Tibial nerve (tissue), 4 donors: Measurements from ENCODE around the gene TTC28. TPM values are rescaled to one million over a fixed set of nuclear protein-coding genes. Genes with fewer than 3 reads are reported as not detected.
"Not testable (repeated sequence)": the region's sequence is repeated elsewhere in the genome, so short reads cannot be mapped to it uniquely, and the experiment has no call there.

Experiments used
- DNase-seq, 2 donors: peaks; one replicate each; pipeline ENCODE4 v3.0.0-alpha.2; 2019; ENCODE audit warnings: low spot score in 2 of 2
- H3K27ac ChIP-seq, 4 donors: fragments of 200-600 bp; sonication (generic) in 3 of 4; one replicate each; pipeline ENCODE4 v1.5.1; 2017 to 2019; ENCODE audit warnings: mild to moderate bottlenecking in 1 of 4
- H3K27me3 ChIP-seq, 2 donors: fragments of 200-600 bp; sonication (generic) in 1 of 2; one replicate each; pipeline versions ENCODE4 v1.5.1 to v1.6.0; 2017 to 2019
- H3K36me3 ChIP-seq, 3 donors: fragments of 200-600 bp; sonication (generic); one replicate each; pipeline ENCODE4 v1.5.1; 2018 to 2019
- H3K4me1 ChIP-seq, 4 donors: fragments of 200-600 bp; sonication (generic) in 3 of 4; one replicate each; pipeline ENCODE4 v1.5.1; 2017 to 2019
- H3K4me3 ChIP-seq, 4 donors: fragments of 200-600 bp; sonication (generic) in 3 of 4; one replicate each; pipeline ENCODE4 v1.5.1; 2017 to 2019; ENCODE audit warnings: mild to moderate bottlenecking in 1 of 4, moderate library complexity in 1 of 4
- H3K9me3 ChIP-seq, 4 donors: fragments of 200-600 bp; sonication (generic) in 3 of 4; one replicate each; pipeline ENCODE4 v1.5.1; 2017 to 2019
- CTCF ChIP-seq, 5 experiments: fragments of 200-600 bp in 3 of 5; fragments of 450-650 bp in 2 of 5; sonication (generic) in 3 of 5; IDR thresholded peaks; one replicate each; pipeline ENCODE4 v1.5.1; 2016 to 2019; ENCODE audit warnings: antibody characterized with exemption in 5 of 5, mild to moderate bottlenecking in 3 of 5, moderate library complexity in 2 of 5
- EP300 ChIP-seq, 2 donors: sonication (generic); formaldehyde crosslinking; IDR thresholded peaks; one replicate each; pipeline ENCODE4 v1.6.1; 2017; ENCODE audit warnings: antibody characterized with exemption in 2 of 2, mild to moderate bottlenecking in 1 of 2
- POLR2A ChIP-seq, 2 donors: fragments of 450-650 bp; IDR thresholded peaks; one replicate each; pipeline ENCODE4 v1.6.1; 2017; ENCODE audit warnings: antibody characterized with exemption in 2 of 2, mild to moderate bottlenecking in 2 of 2, moderate library complexity in 2 of 2
- WGBS, 2 donors: methylation state at CpG; one replicate each; pipeline ENCODE4 v1.1.5; 2018; 5-methylcytosine and 5-hydroxymethylcytosine counted together
- total RNA-seq, 4 donors: library from RNA; depleted of rRNA; stranded (reverse); fragments of >200 nt; gene quantifications; one replicate each; pipeline ENCODE4 v1.1.0, GENCODE V29; 2016

TTC28 gene
- total RNA-seq, 4 donors from 2014 or later, result 83.9 to 177 (median 128) TPM

- no peak for DNase-seq
- no peaks in the 10 kb centered on the region for H3K9me3 ChIP-seq
- H3K27ac ChIP-seq, result no peak overlapping the region
- TF ChIP-seq CTCF (IDR thresholded peaks at IDR 0.05) (no peak), POLR2A (IDR thresholded peaks at IDR 0.05) (no peak), EP300 (IDR thresholded peaks at IDR 0.05) (no peak)
- no peaks in the 10 kb centered on the region for H3K36me3 ChIP-seq
- no peaks in the 10 kb centered on the region for H3K4me1 ChIP-seq
- H3K27me3 ChIP-seq, result no peaks in the 10 kb centered on the region
- WGBS, 2 donors, result 81 to 91% methylated on average over 2 of the region's 2 CpGs
- no peak overlapping the region for H3K4me3 ChIP-seq
Measured at GRCh38 chr22:28064920-28065319, 614.7 kb downstream of the TTC28 start.

GRCh38 chr22:28063656-28064055 is 616.0 kb downstream of the TTC28 start:
- 97% methylated on average over 5 of the region's 5 CpGs for WGBS, 2 donors
- no peak overlapping the region for H3K27ac ChIP-seq
- no peak for DNase-seq
- no peaks in the 10 kb centered on the region for H3K27me3 ChIP-seq
- no peak for TF ChIP-seq CTCF (IDR thresholded peaks at IDR 0.05)
- TF ChIP-seq EP300 (IDR thresholded peaks at IDR 0.05), result no peak
- no peak for TF ChIP-seq POLR2A (IDR thresholded peaks at IDR 0.05)
- H3K4me1 ChIP-seq, result no peaks in the 10 kb centered on the region
- H3K9me3 ChIP-seq, result no peaks in the 10 kb centered on the region
- no peak overlapping the region for H3K4me3 ChIP-seq
- no peaks in the 10 kb centered on the region for H3K36me3 ChIP-seq

- WGBS, 2 donors, result 94 to 96% methylated on average over 2 of the region's 2 CpGs
- not testable (repeated sequence) for H3K27me3 ChIP-seq, DNase-seq, H3K36me3 ChIP-seq, H3K9me3 ChIP-seq, H3K4me1 ChIP-seq, H3K27ac ChIP-seq, H3K4me3 ChIP-seq
Measured at GRCh38 chr22:28060594-28060993, 619.0 kb downstream of the TTC28 start.

GRCh38 chr22:28058036-28058435 is 621.6 kb downstream of the TTC28 start:
- no peaks in the 10 kb centered on the region for H3K36me3 ChIP-seq
- DNase-seq, result no peak
- TF ChIP-seq EP300 (IDR thresholded peaks at IDR 0.05) (no peak), CTCF (IDR thresholded peaks at IDR 0.05) (no peak)
- 97 to 98% methylated on average over 2 of the region's 2 CpGs for WGBS, 2 donors
- no peak overlapping the region for H3K4me3 ChIP-seq
- H3K9me3 ChIP-seq, result no peaks in the 10 kb centered on the region
- peaks cover 0 to 8% (median 0%) of the 10 kb centered on the region in 4 donors for H3K4me1 ChIP-seq
- no peaks in the 10 kb centered on the region for H3K27me3 ChIP-seq
- H3K27ac ChIP-seq, result no peak overlapping the region

GRCh38 chr22:28054819-28055208 is 624.8 kb downstream of the TTC28 start:
- no peak for DNase-seq
- H3K27ac ChIP-seq, result no peak overlapping the region
- H3K4me1 ChIP-seq, result peaks cover 0 to 13% (median 0%) of the 10 kb centered on the region in 4 donors
- H3K27me3 ChIP-seq, result no peaks in the 10 kb centered on the region
- no peak for TF ChIP-seq EP300 (IDR thresholded peaks at IDR 0.05)
- no peak for TF ChIP-seq CTCF (IDR thresholded peaks at IDR 0.05)
- no peak for TF ChIP-seq POLR2A (IDR thresholded peaks at IDR 0.05)
- H3K4me3 ChIP-seq, result no peak overlapping the region
- no peaks in the 10 kb centered on the region for H3K36me3 ChIP-seq
- no peaks in the 10 kb centered on the region for H3K9me3 ChIP-seq
- 88 to 98% methylated on average over 1 of the region's 1 CpG for WGBS, 2 donors
